C4-2B (cell line): ENCODE results near the gene SOX18.

Experiments used
- ZFX ChIP-seq: fragments of 450-650 bp; IDR thresholded peaks from 2 replicates; pipeline ENCODE4 v1.6.1; 2017
- TF ChIP-seq, protein P1 (sequence below): fragments of 450-650 bp; conservative IDR thresholded peaks from 2 replicates; pipeline ENCODE4 v1.5.1; 2017; ENCODE audit warnings: mild to moderate bottlenecking

GRCh38 chr20:64030371-64031134 is 18.9 kb downstream of the SOX18 start:
- TF ChIP-seq, protein P1, sequence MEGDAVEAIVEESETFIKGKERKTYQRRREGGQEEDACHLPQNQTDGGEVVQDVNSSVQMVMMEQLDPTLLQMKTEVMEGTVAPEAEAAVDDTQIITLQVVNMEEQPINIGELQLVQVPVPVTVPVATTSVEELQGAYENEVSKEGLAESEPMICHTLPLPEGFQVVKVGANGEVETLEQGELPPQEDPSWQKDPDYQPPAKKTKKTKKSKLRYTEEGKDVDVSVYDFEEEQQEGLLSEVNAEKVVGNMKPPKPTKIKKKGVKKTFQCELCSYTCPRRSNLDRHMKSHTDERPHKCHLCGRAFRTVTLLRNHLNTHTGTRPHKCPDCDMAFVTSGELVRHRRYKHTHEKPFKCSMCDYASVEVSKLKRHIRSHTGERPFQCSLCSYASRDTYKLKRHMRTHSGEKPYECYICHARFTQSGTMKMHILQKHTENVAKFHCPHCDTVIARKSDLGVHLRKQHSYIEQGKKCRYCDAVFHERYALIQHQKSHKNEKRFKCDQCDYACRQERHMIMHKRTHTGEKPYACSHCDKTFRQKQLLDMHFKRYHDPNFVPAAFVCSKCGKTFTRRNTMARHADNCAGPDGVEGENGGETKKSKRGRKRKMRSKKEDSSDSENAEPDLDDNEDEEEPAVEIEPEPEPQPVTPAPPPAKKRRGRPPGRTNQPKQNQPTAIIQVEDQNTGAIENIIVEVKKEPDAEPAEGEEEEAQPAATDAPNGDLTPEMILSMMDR: no peak
- TF ChIP-seq ZFX: no peak
